Activated CD4-positive, alpha-beta T cell treated with anti-CD3 and anti-CD28 coated beads, Interleukin-2, amount 10 ng/mL, durations not matched to agents 24 days and 14 days (primary cell): ENCODE results near the gene SRSF7. TPM values are rescaled to one million over a fixed set of nuclear protein-coding genes. Genes with fewer than 3 reads are reported as not detected.
A peak's percentile ranks its signal among the peaks of the same experiment; 100 is the strongest.
"Not testable (repeated sequence)": the region's sequence is repeated elsewhere in the genome, so short reads cannot be mapped to it uniquely, and the experiment has no call there.

Experiments used
- DNase-seq: peaks from one replicate; pipeline ENCODE4 v3.0.0; 2022
- H3K27ac Mint-ChIP-seq: one replicate; pipeline ENCODE4 v1.8.0; 2022; ENCODE audit warnings: mild to moderate bottlenecking, mixed read lengths
- H3K27me3 Mint-ChIP-seq: one replicate; pipeline ENCODE4 v1.8.0; 2022; ENCODE audit warnings: mixed read lengths
- H3K36me3 Mint-ChIP-seq: one replicate; pipeline ENCODE4 v1.8.0; 2022; ENCODE audit warnings: low read depth, mild to moderate bottlenecking, mixed read lengths
- H3K4me1 Mint-ChIP-seq: one replicate; pipeline ENCODE4 v1.8.0; 2021; ENCODE audit warnings: mixed read lengths
- H3K4me3 Mint-ChIP-seq: one replicate; pipeline ENCODE4 v1.8.0; 2022; ENCODE audit warnings: mild to moderate bottlenecking, moderate library complexity, mixed read lengths
- H3K9me3 Mint-ChIP-seq: one replicate; pipeline ENCODE4 v1.8.0; 2021; ENCODE audit warnings: mixed read lengths
- intact Hi-C: fragments of 100-400 bp; cut with micrococcal nuclease; formaldehyde crosslinking; loops from one replicate; pipeline ENCODE4 v1.15.1; 2023
- total RNA-seq: library from RNA; stranded (reverse); gene quantifications from 2 replicates; pipeline ENCODE4 v1.2.3, GENCODE V29; 2022

SRSF7 gene
- total RNA-seq: 415 and 419 TPM in 2 replicates

DNA sequence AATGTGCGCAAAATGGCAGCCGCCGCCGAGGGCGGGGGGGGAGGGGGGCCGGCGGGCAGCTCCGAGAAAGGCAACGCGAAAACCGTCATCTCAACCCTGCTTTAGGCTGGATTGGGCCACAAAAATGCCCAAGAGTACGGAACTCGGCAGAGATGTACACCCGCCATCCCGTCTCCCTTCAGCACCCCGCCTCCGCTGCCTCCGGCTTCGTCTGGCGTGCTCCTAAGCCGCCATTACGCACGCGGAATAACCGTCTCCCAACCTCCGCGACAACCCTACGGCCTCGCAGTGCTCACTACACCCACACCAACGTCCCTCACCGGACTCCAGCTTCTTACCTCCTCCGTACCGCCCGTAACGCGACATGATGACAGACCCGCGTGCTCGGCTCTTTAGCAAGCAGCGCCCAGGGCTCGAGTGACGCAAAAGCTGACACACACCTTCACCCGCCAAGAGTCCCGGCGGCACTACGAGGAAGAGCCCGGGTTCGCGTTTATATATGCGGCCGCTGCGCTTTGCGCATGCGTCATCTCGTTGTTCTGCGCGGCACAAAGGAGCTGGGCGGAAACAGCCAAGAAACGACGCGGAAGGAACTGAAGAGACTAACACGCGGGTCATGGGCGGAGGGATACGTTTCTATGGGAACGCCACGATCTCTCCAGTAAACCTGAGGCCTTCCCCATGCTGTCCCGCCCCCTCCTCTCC, at the start of gene SRSF7:
Gene SRSF7, minus strand, starts transcription at position 471 of the 705 bp plus-strand sequence. Its CDS starts 105 bp downstream, at position 366.
- peak; percentile 99 for DNase-seq
- intact Hi-C loops: loop anchor here (1.0 to 5.0 kb wide), 6 partner anchors 9 to 374 kb away; partner anchors contain the start of genes ATL2, GEMIN6 and SOS1
- H3K27ac Mint-ChIP-seq: peak within 1 kb of the TSS; percentile 98
- H3K4me1 Mint-ChIP-seq: peaks cover 47% of the 10 kb centered on the region
- H3K36me3 Mint-ChIP-seq: peaks cover 49% of the 10 kb centered on the region
- H3K4me3 Mint-ChIP-seq: peak within 1 kb of the TSS; percentile 91
- H3K9me3 Mint-ChIP-seq: no peaks in the 10 kb centered on the region
- H3K27me3 Mint-ChIP-seq: peaks cover 2% of the 10 kb centered on the region

- intact Hi-C loops: no loop called here
- no peaks in the 10 kb centered on the region for H3K4me1 Mint-ChIP-seq
- H3K9me3 Mint-ChIP-seq: no peaks in the 10 kb centered on the region
- H3K4me3 Mint-ChIP-seq: no peak overlapping the region
- H3K27me3 Mint-ChIP-seq: no peaks in the 10 kb centered on the region
- H3K27ac Mint-ChIP-seq: no peak overlapping the region
- no peak for DNase-seq
- H3K36me3 Mint-ChIP-seq: peaks cover 3% of the 10 kb centered on the region
These were observed 46.8 kb upstream of the SRSF7 start for GRCh38 chr2:38797953-38798352.

DNA sequence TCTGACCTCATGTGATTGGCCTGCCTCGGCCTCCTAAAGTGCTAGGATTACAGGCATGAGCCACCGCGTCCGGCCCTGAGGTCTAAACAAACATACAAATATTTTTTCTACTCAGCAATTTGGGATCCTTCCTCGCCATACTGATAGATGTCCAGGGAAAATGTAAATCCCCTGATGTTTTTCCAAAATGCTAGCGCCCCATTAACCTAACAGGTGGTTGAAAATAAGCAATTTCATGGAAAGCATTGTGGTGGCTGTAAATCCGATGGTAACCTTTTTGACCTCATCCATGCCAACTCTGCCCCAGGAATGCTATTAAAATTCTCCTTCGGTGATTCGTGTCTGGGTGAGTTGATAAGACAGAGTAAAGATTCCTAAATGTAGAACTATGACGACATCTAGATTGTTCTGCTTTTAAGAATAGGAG, 46.1 kb upstream of the SRSF7 start:
- no peak overlapping the region for H3K4me3 Mint-ChIP-seq
- peaks cover 3% of the 10 kb centered on the region for H3K36me3 Mint-ChIP-seq
- intact Hi-C loops: no loop called here
- no peaks in the 10 kb centered on the region for H3K9me3 Mint-ChIP-seq
- DNase-seq: no peak
- no peak overlapping the region for H3K27ac Mint-ChIP-seq
- H3K4me1 Mint-ChIP-seq: no peaks in the 10 kb centered on the region
- no peaks in the 10 kb centered on the region for H3K27me3 Mint-ChIP-seq

DNA sequence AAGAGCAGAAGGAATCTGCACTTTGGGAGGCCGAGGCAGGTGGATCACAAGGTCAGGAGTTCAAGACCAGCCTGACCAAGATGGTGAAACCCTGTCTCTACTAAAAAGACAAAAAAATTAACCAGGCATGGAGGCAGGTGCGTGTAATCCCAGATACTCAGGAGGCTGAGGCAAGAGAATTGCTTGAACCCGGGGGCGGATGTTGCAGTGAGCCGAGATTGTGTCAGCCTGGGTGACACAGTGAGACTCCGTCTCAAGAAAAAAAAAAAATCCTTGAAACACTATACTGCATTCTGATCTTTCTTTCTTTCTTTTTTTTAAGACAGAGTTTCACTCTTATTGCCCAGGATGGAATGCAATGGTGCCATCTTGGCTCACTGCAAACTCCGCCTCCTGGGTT, 43.9 kb upstream of the SRSF7 start:
- H3K4me3 Mint-ChIP-seq, intact Hi-C loops, H3K9me3 Mint-ChIP-seq, H3K27me3 Mint-ChIP-seq, H3K36me3 Mint-ChIP-seq, DNase-seq, H3K4me1 Mint-ChIP-seq, H3K27ac Mint-ChIP-seq: not testable (repeated sequence)

GRCh38 chr2:38794235-38794946, 43.2 kb upstream of the SRSF7 start:
- intact Hi-C loops: no loop called here
- H3K4me3 Mint-ChIP-seq: no peak overlapping the region
- no peak overlapping the region for H3K27ac Mint-ChIP-seq
- no peaks in the 10 kb centered on the region for H3K9me3 Mint-ChIP-seq
- H3K4me1 Mint-ChIP-seq: no peaks in the 10 kb centered on the region
- peaks cover 3% of the 10 kb centered on the region for H3K36me3 Mint-ChIP-seq
- H3K27me3 Mint-ChIP-seq: no peaks in the 10 kb centered on the region
- no peak for DNase-seq

- no peaks in the 10 kb centered on the region for H3K9me3 Mint-ChIP-seq
- no peak overlapping the region for H3K27ac Mint-ChIP-seq
- no peak overlapping the region for H3K4me3 Mint-ChIP-seq
- H3K4me1 Mint-ChIP-seq: no peaks in the 10 kb centered on the region
- no peak for DNase-seq
- peaks cover 3% of the 10 kb centered on the region for H3K36me3 Mint-ChIP-seq
- no peaks in the 10 kb centered on the region for H3K27me3 Mint-ChIP-seq
- intact Hi-C loops: no loop called here
These were observed 42.4 kb upstream of the SRSF7 start for GRCh38 chr2:38793511-38793910.

- intact Hi-C loops: no loop called here
- Mint-ChIP-seq H3K4me3 (no peak overlapping the region), H3K9me3 (no peaks in the 10 kb centered on the region), H3K27ac (no peak overlapping the region), H3K27me3 (no peaks in the 10 kb centered on the region), H3K4me1 (no peaks in the 10 kb centered on the region), H3K36me3 (peaks cover under 1% of the 10 kb centered on the region)
- DNase-seq: no peak
These were observed 41.6 kb upstream of the SRSF7 start for GRCh38 chr2:38792751-38793150.

DNA sequence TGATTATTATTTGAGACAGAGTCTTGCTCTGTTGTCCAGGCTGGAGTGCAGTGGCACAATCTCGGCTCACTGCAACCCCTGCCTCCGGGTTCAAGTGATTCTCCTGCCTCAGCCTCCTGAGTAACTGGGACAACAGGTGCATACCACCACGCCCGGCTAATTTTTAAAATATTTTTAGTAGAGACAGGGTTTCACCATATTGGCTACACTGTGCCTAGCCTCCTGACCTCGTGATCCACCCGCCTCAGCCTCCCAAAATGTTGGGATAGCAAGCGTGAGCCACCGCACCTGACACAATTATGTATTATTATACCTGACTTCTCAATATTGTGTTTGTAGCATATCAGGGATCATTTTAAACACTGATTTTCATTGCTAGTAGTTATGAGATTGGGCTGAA, 41.2 kb upstream of the SRSF7 start:
- intact Hi-C loops, H3K4me3 Mint-ChIP-seq, H3K27ac Mint-ChIP-seq, H3K36me3 Mint-ChIP-seq, H3K4me1 Mint-ChIP-seq, H3K9me3 Mint-ChIP-seq, H3K27me3 Mint-ChIP-seq, DNase-seq: not testable (repeated sequence)

DNA sequence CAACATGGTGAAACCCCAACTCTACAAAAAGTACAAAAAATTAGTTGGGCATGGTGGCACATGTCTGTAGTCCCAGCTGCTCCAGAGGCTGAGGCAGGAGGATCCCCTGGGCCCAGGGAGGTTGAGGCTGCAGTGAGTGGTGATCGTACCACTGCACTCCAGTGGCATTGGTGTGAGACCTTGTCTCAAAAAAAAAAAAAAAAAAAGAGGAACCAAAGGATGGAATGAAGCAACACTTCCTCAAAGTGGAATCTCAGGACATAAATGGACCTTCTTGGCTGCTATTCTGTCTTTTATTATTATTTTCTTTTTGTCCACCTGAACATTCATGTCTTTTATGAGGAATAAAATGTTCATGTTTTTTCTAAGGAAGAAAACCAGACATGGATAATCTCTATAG, 40.6 kb upstream of the SRSF7 start:
- no peak for DNase-seq
- Mint-ChIP-seq H3K27ac (no peak overlapping the region), H3K27me3 (no peaks in the 10 kb centered on the region), H3K4me1 (no peaks in the 10 kb centered on the region), H3K36me3 (no peaks in the 10 kb centered on the region), H3K9me3 (no peaks in the 10 kb centered on the region), H3K4me3 (no peak overlapping the region)
- intact Hi-C loops: no loop called here

DNA sequence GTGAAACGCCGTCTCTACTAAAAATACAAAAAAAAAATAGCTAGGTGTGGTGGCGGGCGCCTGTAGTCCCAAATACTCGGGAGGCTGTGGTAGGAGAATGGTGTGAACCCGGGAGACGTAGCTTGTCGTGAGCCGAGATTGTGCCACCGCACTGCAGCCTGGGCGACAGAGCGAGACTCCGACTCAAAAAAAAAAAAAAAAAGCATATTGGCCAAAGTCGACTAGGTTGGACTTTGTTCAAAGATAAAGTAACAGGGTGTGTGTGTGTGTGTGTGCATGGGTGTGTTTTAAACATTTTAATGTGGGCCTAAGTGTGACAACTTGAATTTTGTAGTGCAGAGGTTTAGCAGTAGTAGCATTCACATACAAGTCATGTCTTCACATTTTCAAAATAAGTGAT, 38.5 kb upstream of the SRSF7 start:
- H3K4me3 Mint-ChIP-seq: no peak overlapping the region
- H3K36me3 Mint-ChIP-seq: no peaks in the 10 kb centered on the region
- no peak overlapping the region for H3K27ac Mint-ChIP-seq
- H3K9me3 Mint-ChIP-seq: no peaks in the 10 kb centered on the region
- intact Hi-C loops: no loop called here
- no peaks in the 10 kb centered on the region for H3K27me3 Mint-ChIP-seq
- no peak for DNase-seq
- no peaks in the 10 kb centered on the region for H3K4me1 Mint-ChIP-seq

- H3K9me3 Mint-ChIP-seq: no peaks in the 10 kb centered on the region
- no peak overlapping the region for H3K4me3 Mint-ChIP-seq
- intact Hi-C loops: no loop called here
- no peak for DNase-seq
- H3K36me3 Mint-ChIP-seq: no peaks in the 10 kb centered on the region
- H3K27ac Mint-ChIP-seq: no peak overlapping the region
- H3K4me1 Mint-ChIP-seq: no peaks in the 10 kb centered on the region
- no peaks in the 10 kb centered on the region for H3K27me3 Mint-ChIP-seq
These were observed 37.1 kb upstream of the SRSF7 start for GRCh38 chr2:38788306-38788705.

DNA sequence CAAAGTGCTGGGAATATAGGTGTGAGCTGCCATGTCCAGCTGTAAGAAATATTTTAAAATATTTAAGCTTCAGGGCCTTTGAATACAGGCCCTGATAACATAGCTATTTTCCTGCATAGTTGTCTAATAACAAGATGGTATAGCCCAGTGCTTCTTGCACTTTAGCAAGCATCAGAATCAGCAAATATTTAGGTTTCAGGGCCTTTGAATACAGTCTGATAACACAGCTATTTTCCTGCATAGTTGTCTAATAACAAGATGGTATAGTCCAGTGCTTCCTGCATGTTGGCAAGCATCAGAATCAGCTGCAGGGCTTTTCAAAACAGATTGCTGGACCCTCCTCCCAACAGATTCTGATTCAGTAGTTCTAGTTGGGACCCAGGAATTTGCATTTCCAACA, 32.4 kb upstream of the SRSF7 start:
- H3K4me3 Mint-ChIP-seq: no peak overlapping the region
- H3K36me3 Mint-ChIP-seq: peaks cover 8% of the 10 kb centered on the region
- H3K27ac Mint-ChIP-seq: no peak overlapping the region
- intact Hi-C loops: no loop called here
- H3K9me3 Mint-ChIP-seq: no peaks in the 10 kb centered on the region
- H3K4me1 Mint-ChIP-seq: peaks cover 2% of the 10 kb centered on the region
- DNase-seq: no peak
- no peaks in the 10 kb centered on the region for H3K27me3 Mint-ChIP-seq

DNA sequence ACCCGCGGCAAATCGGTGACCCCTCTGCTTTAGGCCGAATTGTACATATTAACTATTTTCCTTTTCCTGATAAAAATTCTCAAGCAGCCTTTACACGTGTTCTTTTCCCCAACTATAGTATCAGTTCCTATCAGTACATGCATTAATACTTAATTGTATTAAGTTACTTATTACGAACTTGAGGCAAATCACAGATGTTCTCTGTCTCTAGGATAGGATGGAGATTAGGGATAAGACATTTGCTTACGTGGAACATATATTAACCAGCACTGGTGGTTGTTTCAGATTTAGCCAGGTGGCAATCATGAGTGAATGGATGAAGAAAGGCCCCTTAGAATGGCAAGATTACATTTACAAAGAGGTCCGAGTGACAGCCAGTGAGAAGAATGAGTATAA, 27.5 kb upstream of the SRSF7 start:
- intact Hi-C loops: loop anchor here (1.0 to 2.0 kb wide), 2 partner anchors 27 to 96 kb away; partner anchors contain the start of genes DHX57, MORN2 and SRSF7
- Mint-ChIP-seq H3K27ac (peak overlapping the region; percentile 100), H3K27me3 (peaks cover 18% of the 10 kb centered on the region), H3K9me3 (no peaks in the 10 kb centered on the region), H3K36me3 (peaks cover 14% of the 10 kb centered on the region), H3K4me3 (peak overlapping the region; percentile 100), H3K4me1 (peaks cover 13% of the 10 kb centered on the region)
- no peak for DNase-seq

DNA sequence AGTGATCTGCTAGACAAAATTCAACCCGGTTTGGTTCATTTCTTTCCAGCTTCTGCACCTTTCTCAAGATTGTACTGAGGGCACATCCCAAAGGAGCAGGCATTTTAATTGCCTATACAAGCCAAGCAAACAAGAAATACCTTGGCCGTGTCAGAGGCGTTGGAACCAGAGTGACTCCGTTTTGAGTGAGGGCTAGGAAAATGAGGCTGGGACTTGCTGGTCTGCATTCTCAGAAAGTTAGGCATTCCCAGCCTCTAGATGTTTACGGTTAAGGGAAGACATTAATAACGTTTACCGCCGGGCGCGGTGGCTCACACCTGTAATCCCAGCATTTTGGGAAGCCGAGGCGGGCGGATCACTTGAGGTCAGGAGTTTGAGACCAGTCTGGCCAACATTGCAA, 25.4 kb upstream of the SRSF7 start:
- Mint-ChIP-seq H3K36me3 (peaks cover 8% of the 10 kb centered on the region), H3K9me3 (no peaks in the 10 kb centered on the region), H3K27me3 (peaks cover 18% of the 10 kb centered on the region), H3K4me3 (peak overlapping the region; percentile 59), H3K4me1 (peaks cover 13% of the 10 kb centered on the region), H3K27ac (no peak overlapping the region)
- intact Hi-C loops: no loop called here
- no peak for DNase-seq
